ENCODE results near the gene ARHGAP45.
"Not testable (repeated sequence)": the region's sequence is repeated elsewhere in the genome, so short reads cannot be mapped to it uniquely, and the experiment has no call there.

Gene ARHGAP45

GRCh38 chr19:1121395-1121794 lies 54.4 kb downstream of the ARHGAP45 start:
- DNase-seq: no peak

- DNase-seq: no peak
These were observed 55.3 kb downstream of the ARHGAP45 start for GRCh38 chr19:1122021-1122971.

GRCh38 chr19:1122972-1123363 lies 56.0 kb downstream of the ARHGAP45 start:
- no peak for DNase-seq

- no peak for DNase-seq
These were observed 56.4 kb downstream of the ARHGAP45 start for GRCh38 chr19:1123381-1123780.

GRCh38 chr19:1123885-1124677 lies 57.1 kb downstream of the ARHGAP45 start:
- no peak for DNase-seq

- no peak for DNase-seq
These were observed 58.9 kb downstream of the ARHGAP45 start for GRCh38 chr19:1125601-1126467.

- DNase-seq: no peak
These were observed 60.2 kb downstream of the ARHGAP45 start for GRCh38 chr19:1126984-1127760.

GRCh38 chr19:1128106-1128505 lies 61.1 kb downstream of the ARHGAP45 start:
- DNase-seq: no peak

- not testable (repeated sequence) for DNase-seq
These were observed 62.1 kb downstream of the ARHGAP45 start for GRCh38 chr19:1129084-1129483.

- no peak for DNase-seq
These were observed 62.6 kb downstream of the ARHGAP45 start for GRCh38 chr19:1129535-1129934.

- no peak for DNase-seq
These were observed 64.1 kb downstream of the ARHGAP45 start for GRCh38 chr19:1130771-1131717.

- no peak for DNase-seq
These were observed 65.0 kb downstream of the ARHGAP45 start for GRCh38 chr19:1131718-1132551.

GRCh38 chr19:1132552-1133383 lies 65.8 kb downstream of the ARHGAP45 start:
- DNase-seq: no peak

GRCh38 chr19:1133471-1133929 lies 66.5 kb downstream of the ARHGAP45 start:
- no peak for DNase-seq

GRCh38 chr19:1134431-1134830 lies 67.5 kb downstream of the ARHGAP45 start:
- DNase-seq: no peak

GRCh38 chr19:1135454-1135853 lies 68.5 kb downstream of the ARHGAP45 start:
- no peak for DNase-seq

- peak; percentile 49 for DNase-seq
These were observed 69.2 kb downstream of the ARHGAP45 start for GRCh38 chr19:1136201-1136600.
